ENCODE measurements around the gene CAMK2B.

GRCh38 chr7:44186736-44187135 is 138.7 kb downstream of the CAMK2B start:
- TF ChIP-seq CTCF (IDR thresholded peaks at IDR 0.05), result no peak
- no peak for TF ChIP-seq POLR2A (IDR thresholded peaks at IDR 0.05)
- TF ChIP-seq EP300 (IDR thresholded peaks at IDR 0.05), result no peak

Data from sigmoid colon (tissue), 4 donors.